ENCODE results near the gene CBX2.

GRCh38 chr17:79778504-79779083, 646 bp downstream of the CBX2 start:
- TF ChIP-seq POLR2A (IDR thresholded peaks at IDR 0.05; ENCODE audit: low read depth, low read length) = no peak
- no peak for TF ChIP-seq USF2 (IDR thresholded peaks at IDR 0.05; ENCODE audit: low read depth, low read length)
- no peak for TF ChIP-seq RAD21 (IDR thresholded peaks at IDR 0.05; ENCODE audit: low read length)
- TF ChIP-seq CTCF (conservative IDR thresholded peaks at IDR 0.05; ENCODE audit: low read depth, low read length) = no peak
- TF ChIP-seq MAZ (IDR thresholded peaks at IDR 0.05; ENCODE audit: borderline replicate concordance, low read depth, low read length) = no peak
- no peak for TF ChIP-seq RFX5 (IDR thresholded peaks at IDR 0.05; ENCODE audit: low read depth, low read length)
- TF ChIP-seq CEBPB (IDR thresholded peaks at IDR 0.05; ENCODE audit: low read depth, low read length) = no peak
- TF ChIP-seq FOS (IDR thresholded peaks at IDR 0.05; ENCODE audit: low read depth, low read length) = no peak
- TF ChIP-seq ELK1 (IDR thresholded peaks at IDR 0.05; ENCODE audit: borderline replicate concordance, low read depth, low read length) = no peak
